Stimulated activated CD4-positive, alpha-beta T cell treated with anti-CD3 and anti-CD28 coated beads, Interleukin-15, amount 100 ng/mL, for 48 hours (primary cell): ENCODE results near the gene WIPF1.

Experiments
- DNase-seq, 2 donors: peaks; one replicate each; pipeline ENCODE4 v3.0.0-alpha.2; 2020; ENCODE audit warnings: low read depth in 2 of 2

The WIPF1 gene

GRCh38 chr2:174544156-174544555 lies 53.4 kb downstream of the WIPF1 start:
- peak in 1 of 2 donors; percentile 13 for DNase-seq

- no peak for DNase-seq
These were observed 56.7 kb downstream of the WIPF1 start for GRCh38 chr2:174540893-174541292.

- no peak for DNase-seq
These were observed 61.6 kb downstream of the WIPF1 start for GRCh38 chr2:174535757-174536703.

GRCh38 chr2:174535083-174535482 lies 62.5 kb downstream of the WIPF1 start:
- DNase-seq = no peak

GRCh38 chr2:174529916-174530315 lies 67.7 kb downstream of the WIPF1 start:
- no peak for DNase-seq

- DNase-seq = no peak
These were observed 69.6 kb downstream of the WIPF1 start for GRCh38 chr2:174527959-174528358.

- no peak for DNase-seq
These were observed 70.4 kb downstream of the WIPF1 start for GRCh38 chr2:174527101-174527721.

GRCh38 chr2:174524527-174524926 lies 73.1 kb downstream of the WIPF1 start:
- DNase-seq = no peak

- no peak for DNase-seq
These were observed 75.1 kb downstream of the WIPF1 start for GRCh38 chr2:174522553-174522952.

- DNase-seq = no peak
These were observed 79.2 kb downstream of the WIPF1 start for GRCh38 chr2:174518395-174518794.

GRCh38 chr2:174516501-174517378 lies 80.9 kb downstream of the WIPF1 start:
- DNase-seq = no peak

GRCh38 chr2:174512345-174512744 lies 85.3 kb downstream of the WIPF1 start:
- DNase-seq = no peak

GRCh38 chr2:174511580-174512260 lies 85.9 kb downstream of the WIPF1 start:
- no peak for DNase-seq

GRCh38 chr2:174510583-174511189 lies 86.9 kb downstream of the WIPF1 start:
- no peak for DNase-seq
